GM21529 (cell line): ENCODE data around the gene ZCCHC14.

ENCODE experiments used
- ATAC-seq: cut with Tn5 transposase; IDR thresholded peaks from one replicate; pipeline ENCODE4 v1.9.1; 2021; ENCODE audit not compliant: unreplicated experiment

The ZCCHC14 gene

GRCh38 chr16:87458424-87458915 is 34.4 kb downstream of the ZCCHC14 start:
- ATAC-seq = no peak

DNA sequence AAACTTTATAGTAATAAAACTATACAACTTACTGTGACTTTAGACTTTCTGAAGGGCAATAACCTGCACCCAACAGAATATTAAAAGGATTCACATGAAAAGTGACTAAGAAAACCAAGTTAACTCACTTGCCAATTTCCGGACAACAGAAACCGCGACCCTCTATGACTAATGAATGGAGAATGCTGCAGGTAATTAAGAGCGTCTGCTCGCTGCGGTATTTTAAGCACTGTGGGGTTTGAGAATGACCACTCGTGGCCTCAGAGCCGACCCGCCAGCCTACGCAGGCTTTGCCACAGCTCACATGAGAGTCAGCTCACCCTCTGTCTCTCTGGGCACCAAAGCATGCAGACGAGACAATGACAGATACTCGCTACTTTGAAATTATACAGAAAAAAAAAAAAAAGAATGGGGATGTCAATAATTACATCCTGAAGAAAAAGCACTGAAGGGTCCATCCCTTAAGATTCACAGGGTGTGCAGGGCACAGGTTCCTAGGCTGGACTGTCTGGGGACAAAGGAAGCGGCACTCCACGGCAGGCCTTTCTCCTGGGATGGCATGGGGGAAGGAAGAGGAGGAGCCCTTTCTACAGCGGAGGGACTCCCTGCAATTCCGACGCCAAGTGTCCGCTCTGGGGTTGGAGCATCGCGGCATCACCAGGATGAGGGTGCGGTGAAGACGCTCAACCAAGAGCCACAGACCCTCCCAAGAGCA is 35.0 kb downstream of the ZCCHC14 start:
- ATAC-seq = no peak

DNA sequence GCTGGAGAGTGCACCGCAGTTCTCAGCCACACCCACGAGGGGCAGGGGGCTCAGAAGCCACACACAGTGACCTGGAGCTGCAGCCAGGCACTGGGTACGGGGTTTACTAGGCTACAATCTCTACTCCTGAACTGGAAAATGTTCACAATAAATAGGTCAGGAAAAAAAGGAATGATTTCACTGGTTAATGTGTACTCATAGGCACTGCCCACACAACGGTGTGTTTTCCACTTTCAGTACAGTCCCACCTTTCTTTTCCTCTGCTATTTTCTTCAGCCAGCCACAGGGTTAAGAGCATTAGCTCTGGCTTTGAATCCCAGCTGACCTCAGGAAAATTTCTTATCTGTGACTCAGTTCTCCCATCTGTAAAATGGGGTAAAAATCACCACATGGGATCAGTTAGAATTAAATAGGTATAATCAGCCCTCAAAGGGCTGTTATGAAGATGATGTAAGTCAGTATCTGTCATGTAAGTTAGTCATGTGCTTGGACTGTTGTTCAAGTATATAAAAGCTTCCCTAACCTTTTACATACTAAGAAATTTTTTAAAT is 35.7 kb downstream of the ZCCHC14 start:
- no peak for ATAC-seq

- ATAC-seq = no peak
These were observed 38.4 kb downstream of the ZCCHC14 start for GRCh38 chr16:87454391-87454790.

DNA sequence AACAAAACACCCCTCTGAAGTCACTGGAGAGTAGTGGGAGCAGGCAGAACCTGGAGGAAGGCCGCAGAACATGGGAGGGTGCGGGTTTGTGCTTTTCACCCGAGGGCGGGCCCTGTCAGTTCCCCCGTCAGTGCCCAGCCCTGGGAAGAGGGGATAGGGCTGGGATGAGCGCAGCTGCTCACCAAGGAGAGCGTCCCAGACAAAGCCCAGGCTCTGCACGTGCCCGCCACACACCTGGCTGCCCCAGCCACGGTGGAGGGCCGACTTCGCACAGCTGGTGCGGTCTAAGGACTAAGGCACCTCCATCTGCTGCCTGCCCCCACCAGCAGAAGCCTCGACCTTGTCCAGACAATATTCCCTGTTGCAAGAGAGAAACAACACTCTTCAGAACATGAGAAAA is 39.5 kb downstream of the ZCCHC14 start:
- no peak for ATAC-seq

DNA sequence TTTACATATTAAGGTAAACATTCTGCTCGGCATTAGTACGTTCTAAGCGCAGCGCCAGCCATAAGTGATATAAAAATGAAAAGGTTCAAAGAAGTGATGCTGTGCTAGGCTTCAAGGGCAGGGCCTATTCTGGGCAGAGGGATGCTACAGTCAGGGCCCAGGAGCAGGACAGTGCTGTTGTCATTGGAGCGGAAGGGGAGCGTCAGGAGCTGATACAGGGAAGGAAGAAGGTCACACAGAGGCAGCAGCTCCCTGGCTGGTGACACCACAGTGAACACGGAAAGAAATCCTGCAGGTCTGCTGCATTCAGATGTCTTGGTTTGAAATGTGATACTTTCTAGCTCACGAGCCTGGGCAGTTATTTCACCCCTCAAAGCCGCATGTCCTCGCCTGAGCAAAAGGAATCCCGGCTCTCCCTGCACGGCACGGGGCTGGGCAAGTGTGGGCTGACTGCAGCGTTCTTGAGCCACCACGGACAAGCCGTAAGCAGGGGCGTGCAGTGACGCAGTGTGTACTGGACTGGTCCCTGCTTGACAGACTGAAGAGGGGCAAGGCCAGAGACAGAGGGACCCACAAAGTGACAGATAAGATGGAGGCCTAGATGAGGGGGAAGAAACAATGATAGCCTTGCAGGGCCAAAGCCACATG is 41.1 kb downstream of the ZCCHC14 start:
- ATAC-seq = no peak

DNA sequence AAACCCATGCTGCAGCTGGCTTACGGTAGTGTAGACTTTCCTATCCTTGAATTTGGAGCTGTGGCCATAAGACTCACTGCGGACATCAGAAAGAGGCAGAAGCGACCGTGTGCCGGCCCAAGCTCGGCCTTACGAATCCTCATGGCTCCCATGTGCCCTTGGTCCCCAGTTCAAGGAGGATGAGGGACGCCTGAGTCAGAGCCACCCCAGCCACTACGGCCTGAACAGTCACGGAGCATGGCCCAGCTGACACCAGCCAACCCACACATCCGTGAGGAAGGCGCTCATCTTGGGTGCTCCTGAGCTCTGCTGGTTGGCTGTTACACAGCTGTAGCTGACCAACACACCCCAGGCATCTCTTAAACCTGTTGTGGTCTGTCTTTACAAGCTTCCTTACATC is 44.0 kb downstream of the ZCCHC14 start:
- ATAC-seq = no peak

DNA sequence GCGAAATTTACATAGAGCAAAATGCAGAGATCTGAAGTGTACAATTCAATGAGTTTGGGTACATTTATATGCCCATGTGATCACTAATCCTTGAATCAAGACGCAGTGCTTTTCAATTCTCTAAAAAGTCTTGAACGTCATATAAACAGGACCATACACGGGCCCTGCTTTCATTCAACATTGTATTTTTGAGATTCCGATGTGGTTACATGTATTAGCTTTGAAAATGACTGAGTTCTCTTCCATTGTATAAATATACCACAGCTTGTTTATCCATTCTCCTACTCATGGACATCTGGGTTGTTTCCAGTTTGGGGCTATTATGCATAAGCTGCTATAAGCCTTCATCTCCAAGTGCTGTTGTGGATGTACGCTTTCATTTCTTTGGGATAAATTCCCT is 45.5 kb downstream of the ZCCHC14 start:
- no peak for ATAC-seq

GRCh38 chr16:87446479-87446878 is 46.3 kb downstream of the ZCCHC14 start:
- no peak for ATAC-seq

DNA sequence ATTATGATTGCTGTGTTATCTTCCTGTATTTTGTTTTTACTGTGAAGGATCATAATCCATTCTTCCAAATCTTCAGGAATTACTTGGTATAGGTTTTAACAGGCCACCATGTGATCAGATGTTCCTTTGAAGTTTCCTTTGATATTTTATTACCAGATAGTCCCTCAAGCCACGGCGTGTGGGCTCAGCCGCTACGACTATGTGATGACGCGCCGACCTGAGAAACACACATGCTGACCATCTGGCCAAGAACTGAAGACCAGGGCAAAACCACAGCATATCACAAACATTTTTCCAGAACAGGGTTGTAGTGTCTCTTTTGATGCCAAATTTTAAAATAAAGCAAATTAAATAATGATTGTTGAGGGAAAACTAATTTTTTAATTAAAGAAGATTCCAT is 47.3 kb downstream of the ZCCHC14 start:
- ATAC-seq = no peak

DNA sequence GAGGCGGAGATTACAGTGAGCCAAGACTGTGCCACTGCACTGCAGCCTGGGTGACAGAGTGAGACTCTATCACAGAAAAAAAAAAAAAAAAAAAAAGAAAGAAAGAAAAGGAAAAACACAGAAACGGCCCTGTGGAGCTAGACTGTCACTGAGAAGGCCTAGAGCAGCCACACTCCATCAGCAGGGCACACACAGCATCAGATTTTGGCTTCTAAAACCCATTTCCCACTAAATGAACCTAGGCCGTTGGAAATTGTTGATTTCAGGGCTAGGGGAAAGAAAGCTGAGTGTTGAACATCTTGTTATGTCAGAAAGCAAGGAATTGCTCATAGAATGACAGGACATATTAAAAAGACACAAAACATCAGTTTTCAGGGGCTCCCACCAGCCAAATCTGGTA is 48.9 kb downstream of the ZCCHC14 start:
- no peak for ATAC-seq

- ATAC-seq = no peak
These were observed 49.8 kb downstream of the ZCCHC14 start for GRCh38 chr16:87443016-87443415.

- no peak for ATAC-seq
These were observed 50.2 kb downstream of the ZCCHC14 start for GRCh38 chr16:87442581-87442966.

- ATAC-seq = no peak
These were observed 50.8 kb downstream of the ZCCHC14 start for GRCh38 chr16:87441886-87442580.

- no peak for ATAC-seq
These were observed 52.9 kb downstream of the ZCCHC14 start for GRCh38 chr16:87439926-87440325.

DNA sequence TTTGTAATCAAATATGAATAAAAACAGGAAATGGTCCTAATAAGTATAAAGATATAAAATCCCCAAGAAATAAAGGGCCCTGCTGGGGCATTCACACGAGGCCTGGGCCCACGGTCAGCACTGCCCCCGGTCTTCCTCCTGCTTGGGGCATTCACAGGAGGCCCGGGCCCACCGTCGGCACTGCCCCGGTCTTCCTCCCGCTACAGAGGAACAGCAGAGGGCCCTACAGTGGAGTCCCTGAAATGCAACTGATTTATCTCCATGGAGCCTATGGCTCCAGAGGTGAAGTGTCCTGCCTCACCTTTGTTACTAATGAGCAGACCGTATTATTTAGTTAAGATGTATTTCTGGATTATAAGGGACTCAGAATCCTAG is 54.2 kb downstream of the ZCCHC14 start:
- no peak for ATAC-seq

GRCh38 chr16:87437911-87438610 is 54.8 kb downstream of the ZCCHC14 start:
- no peak for ATAC-seq

DNA sequence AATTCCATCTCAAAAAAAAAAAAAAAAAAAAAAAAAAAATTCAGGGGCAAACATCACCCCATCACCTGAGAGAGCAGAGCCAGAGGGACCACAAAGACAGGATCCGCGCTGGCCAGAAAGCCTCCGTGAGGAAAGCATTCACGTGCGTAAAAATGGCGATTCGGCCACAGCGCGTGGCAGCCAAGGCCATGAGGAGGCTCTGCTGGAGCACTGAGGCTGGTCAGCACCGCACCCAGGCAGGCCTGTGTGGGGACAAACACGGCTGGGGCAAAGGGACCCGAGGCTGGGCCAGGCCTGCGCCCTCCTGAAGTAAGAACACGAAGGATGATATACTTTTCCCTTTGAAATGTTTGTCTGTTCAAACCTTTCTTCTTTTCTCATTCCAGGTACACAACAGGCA is 55.5 kb downstream of the ZCCHC14 start:
- no peak for ATAC-seq

GRCh38 chr16:87436225-87437172 is 56.3 kb downstream of the ZCCHC14 start:
- ATAC-seq = no peak
